ENCODE results near the gene ENTPD3.

- TF ChIP-seq, protein P1, sequence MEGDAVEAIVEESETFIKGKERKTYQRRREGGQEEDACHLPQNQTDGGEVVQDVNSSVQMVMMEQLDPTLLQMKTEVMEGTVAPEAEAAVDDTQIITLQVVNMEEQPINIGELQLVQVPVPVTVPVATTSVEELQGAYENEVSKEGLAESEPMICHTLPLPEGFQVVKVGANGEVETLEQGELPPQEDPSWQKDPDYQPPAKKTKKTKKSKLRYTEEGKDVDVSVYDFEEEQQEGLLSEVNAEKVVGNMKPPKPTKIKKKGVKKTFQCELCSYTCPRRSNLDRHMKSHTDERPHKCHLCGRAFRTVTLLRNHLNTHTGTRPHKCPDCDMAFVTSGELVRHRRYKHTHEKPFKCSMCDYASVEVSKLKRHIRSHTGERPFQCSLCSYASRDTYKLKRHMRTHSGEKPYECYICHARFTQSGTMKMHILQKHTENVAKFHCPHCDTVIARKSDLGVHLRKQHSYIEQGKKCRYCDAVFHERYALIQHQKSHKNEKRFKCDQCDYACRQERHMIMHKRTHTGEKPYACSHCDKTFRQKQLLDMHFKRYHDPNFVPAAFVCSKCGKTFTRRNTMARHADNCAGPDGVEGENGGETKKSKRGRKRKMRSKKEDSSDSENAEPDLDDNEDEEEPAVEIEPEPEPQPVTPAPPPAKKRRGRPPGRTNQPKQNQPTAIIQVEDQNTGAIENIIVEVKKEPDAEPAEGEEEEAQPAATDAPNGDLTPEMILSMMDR (IDR thresholded peaks at IDR 0.05; ENCODE audit: low read depth, low read length), result no peak
- TF ChIP-seq EZH2phosphoT487 (IDR thresholded peaks at IDR 0.05; ENCODE audit: low read depth), result no peak
Observed at GRCh38 chr3:40382617-40382979, 4.4 kb upstream of the ENTPD3 start.
